Stimulated activated CD4-positive, alpha-beta T cell treated with anti-CD3 and anti-CD28 coated beads, Interleukin-12 subunit alpha, Interleukin-12 subunit beta, amount 100 ng/mL, for 4 hours (primary cell): ENCODE results near the gene ARSG.
"Not testable (repeated sequence)": the region's sequence is repeated elsewhere in the genome, so short reads cannot be mapped to it uniquely, and the experiment has no call there.

Source experiments
- DNase-seq: peaks from one replicate; pipeline ENCODE4 v3.0.0-alpha.2; 2020

The ARSG gene

GRCh38 chr17:68290955-68291835 is at the start of gene ARSG, which contains the start of gene SLC16A6:
Gene ARSG (plus strand): TSS chr17:68291495. CDS start chr17:68307494, 15,999 bp downstream.
Gene SLC16A6 (minus strand): TSS chr17:68291127. CDS start chr17:68278320, 12,807 bp downstream.
- peak; percentile 79 for DNase-seq

GRCh38 chr17:68246271-68247028 is 44.8 kb upstream of the ARSG start:
- no peak for DNase-seq

- DNase-seq: peak; percentile 98
Observed at GRCh38 chr17:68247445-68248198, 43.7 kb upstream of the ARSG start, which contains the start of gene AMZ2. Gene AMZ2 (plus strand): TSS chr17:68248043. CDS start chr17:68250188, 2,145 bp downstream.

GRCh38 chr17:68248199-68248825 is 43.0 kb upstream of the ARSG start:
- DNase-seq: no peak

GRCh38 chr17:68248891-68249290 is 42.4 kb upstream of the ARSG start:
- no peak for DNase-seq

GRCh38 chr17:68249354-68249765 is 41.9 kb upstream of the ARSG start:
- DNase-seq: no peak

GRCh38 chr17:68253426-68253825 is 37.9 kb upstream of the ARSG start:
- DNase-seq: not testable (repeated sequence)

GRCh38 chr17:68255151-68255550 is 36.1 kb upstream of the ARSG start:
- DNase-seq: no peak

GRCh38 chr17:68255731-68256538 is 35.4 kb upstream of the ARSG start:
- DNase-seq: no peak

- not testable (repeated sequence) for DNase-seq
Observed at GRCh38 chr17:68256701-68257100, 34.6 kb upstream of the ARSG start.

GRCh38 chr17:68257934-68258333 is 33.4 kb upstream of the ARSG start:
- no peak for DNase-seq

- DNase-seq: peak; percentile 62
Observed at GRCh38 chr17:68258890-68259647, 32.2 kb upstream of the ARSG start.

- not testable (repeated sequence) for DNase-seq
Observed at GRCh38 chr17:68259648-68259951, 31.7 kb upstream of the ARSG start.

GRCh38 chr17:68260051-68260762 is 31.1 kb upstream of the ARSG start:
- DNase-seq: no peak

- not testable (repeated sequence) for DNase-seq
Observed at GRCh38 chr17:68262467-68262866, 28.8 kb upstream of the ARSG start.

GRCh38 chr17:68263101-68263681 is 28.1 kb upstream of the ARSG start:
- DNase-seq: not testable (repeated sequence)

GRCh38 chr17:68265833-68266232 is 25.5 kb upstream of the ARSG start:
- DNase-seq: not testable (repeated sequence)

- DNase-seq: no peak
Observed at GRCh38 chr17:68273722-68274121, 17.6 kb upstream of the ARSG start.

GRCh38 chr17:68276339-68276738 is 15.0 kb upstream of the ARSG start:
- DNase-seq: not testable (repeated sequence)

- DNase-seq: no peak
Observed at GRCh38 chr17:68277807-68278206, 13.5 kb upstream of the ARSG start.
